CD4-positive, alpha-beta T cell (primary cell): Measurements from ENCODE around the gene SUGP1. TPM values are rescaled to one million over a fixed set of nuclear protein-coding genes. Genes with fewer than 3 reads are reported as not detected.

Experiments used
- ATAC-seq: fragments of 200-7000 bp; cut with Tn5 transposase; one replicate; pipeline ENCODE4 v1.10.0; 2022; ENCODE audit warnings: mild to moderate bottlenecking; ENCODE audit not compliant: poor library complexity
- CTCF ChIA-PET: fragments of 350-600 bp; sonication (Branson Sonifier 250); formaldehyde crosslinking; loops from one replicate; lab custom pipeline; 2021; ENCODE audit warnings: antibody characterized with exemption, inconsistent platforms; lab: Charles Lee
- POLR2A ChIA-PET: fragments of 350-600 bp; sonication (Branson Sonifier 250); formaldehyde crosslinking; loops from one replicate; lab custom pipeline; 2021; ENCODE audit warnings: antibody characterized with exemption, inconsistent platforms; lab: Charles Lee
- DNase-seq, 14 experiments: peaks; one replicate each; pipeline ENCODE4 v3.0.0-alpha.2; 2013 to 2020; ENCODE audit warnings: mixed read lengths in 2 of 14
- H3K27ac ChIP-seq, 2 donors: one replicate each; pipeline versions ENCODE4 v1.5.1 to v1.7.0; 2013; ENCODE audit warnings: low read length in 2 of 2, low read depth in 1 of 2, mild to moderate bottlenecking in 1 of 2
- H3K27me3 ChIP-seq, 2 experiments: 1 replicate in 1 of 2; 2 replicates in 1 of 2; pipeline versions ENCODE4 v1.6.1 to v1.7.0; 2013; ENCODE audit warnings: low read length in 2 of 2, control low read depth in 1 of 2, mild to moderate bottlenecking in 1 of 2, moderate library complexity in 1 of 2; ENCODE audit not compliant: insufficient read depth in 2 of 2, control insufficient read depth in 1 of 2
- H3K36me3 ChIP-seq: one replicate; pipeline ENCODE4 v1.6.1; 2013; ENCODE audit warnings: low read length, control low read depth; ENCODE audit not compliant: insufficient read depth
- H3K4me1 ChIP-seq: one replicate; pipeline ENCODE4 v1.6.1; 2013; ENCODE audit warnings: low read length, control low read depth; ENCODE audit not compliant: insufficient read depth
- H3K4me3 ChIP-seq: one replicate; pipeline ENCODE4 v1.5.1; 2013; ENCODE audit warnings: mild to moderate bottlenecking, low read length, moderate library complexity
- H3K9me3 ChIP-seq, 2 experiments: 1 replicate in 1 of 2; 2 replicates in 1 of 2; pipeline versions ENCODE4 v1.6.1 to v1.7.0; 2013; ENCODE audit warnings: low read length in 2 of 2, mild to moderate bottlenecking in 2 of 2, control low read depth in 1 of 2, moderate library complexity in 1 of 2; ENCODE audit not compliant: control insufficient read depth in 1 of 2, insufficient read depth in 1 of 2
- H3K27ac Mint-ChIP-seq: one replicate; pipeline ENCODE4 v1.8.0; 2020; ENCODE audit warnings: mixed read lengths
- H3K27me3 Mint-ChIP-seq: one replicate; pipeline ENCODE4 v1.8.0; 2021; ENCODE audit warnings: mixed read lengths
- H3K36me3 Mint-ChIP-seq: one replicate; pipeline ENCODE4 v1.8.0; 2021; ENCODE audit warnings: low read depth, mixed read lengths
- H3K4me1 Mint-ChIP-seq: one replicate; pipeline ENCODE4 v1.8.0; 2021; ENCODE audit warnings: low read depth, mixed read lengths
- H3K4me3 Mint-ChIP-seq: one replicate; pipeline ENCODE4 v1.8.0; 2020; ENCODE audit warnings: mild to moderate bottlenecking, mixed read lengths
- H3K9me3 Mint-ChIP-seq: one replicate; pipeline ENCODE4 v1.8.0; 2020; ENCODE audit warnings: mixed read lengths
- CTCF ChIP-seq: fragments of 200-600 bp; IDR thresholded peaks from one replicate; pipeline ENCODE4 v1.8.0; 2022; ENCODE audit warnings: antibody characterized with exemption, mild to moderate bottlenecking
- intact Hi-C, 2 experiments: fragments of 100-400 bp; cut with DNase I in 1 of 2; cut with micrococcal nuclease in 1 of 2; formaldehyde crosslinking; loops; one replicate each; pipeline versions ENCODE4 v1.15.1 to v1.9.0; 2023 to 2025; cut with DNase I, micrococcal nuclease
- total RNA-seq, 174 experiments: library from RNA in 2 of 174; stranded (reverse) in 2 of 174; gene quantifications; one replicate each; pipeline ENCODE4 v1.2.3 and lab custom pipeline; 2021 to 2026

The SUGP1 gene
- total RNA-seq, 2 experiments from 2014 or later, result 49.7 to 56.0 TPM

DNA sequence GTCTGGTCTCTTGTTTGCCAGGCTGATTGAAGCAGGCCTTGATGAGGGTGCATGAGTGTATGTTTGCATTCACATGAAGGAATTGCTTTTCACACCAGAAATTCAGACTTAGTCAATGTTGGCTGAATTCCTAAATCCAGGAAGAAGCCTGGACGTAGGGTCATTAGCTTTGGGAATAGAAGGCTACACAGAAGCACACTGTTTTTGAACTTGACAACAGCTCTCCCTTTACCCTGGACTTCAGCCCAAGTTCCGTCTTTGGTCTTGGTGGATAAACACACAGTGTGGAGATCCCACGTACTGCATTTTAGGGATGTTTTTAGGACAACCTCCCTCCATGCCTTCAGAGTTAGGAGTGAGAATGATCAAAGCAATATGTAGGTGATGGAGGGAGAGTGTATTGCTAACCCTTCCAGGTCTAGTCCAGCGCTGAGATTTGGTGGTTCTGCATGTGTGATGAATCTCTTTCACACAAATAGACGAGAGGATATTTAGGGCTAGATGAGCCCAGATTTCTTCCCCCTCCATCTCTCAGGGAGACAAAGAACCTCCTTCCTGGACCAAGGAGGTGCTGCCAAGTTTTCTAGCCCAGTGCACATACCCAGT, 70.0 kb downstream of the SUGP1 start:
- no peak overlapping the region for H3K4me3 Mint-ChIP-seq
- ATAC-seq (no peak), DNase-seq (no peak)
- H3K36me3 Mint-ChIP-seq, result no peaks in the 10 kb centered on the region
- Histone ChIP-seq H3K4me1 (no peaks in the 10 kb centered on the region), H3K27me3 (peaks cover 4 to 13% of the 10 kb centered on the region in 2 experiments), H3K27ac (no peak overlapping the region), H3K9me3 (no peaks in the 10 kb centered on the region), H3K4me3 (no peak overlapping the region), H3K36me3 (no peaks in the 10 kb centered on the region)
- H3K27me3 Mint-ChIP-seq, result peaks cover 48% of the 10 kb centered on the region
- TF ChIP-seq CTCF, result no peak
- H3K4me1 Mint-ChIP-seq, result no peaks in the 10 kb centered on the region
- H3K9me3 Mint-ChIP-seq, result no peaks in the 10 kb centered on the region
- H3K27ac Mint-ChIP-seq, result no peak overlapping the region
- ChIA-PET POLR2A (no interaction called here), CTCF (no interaction called here)
- intact Hi-C loops, result no loop called here

GRCh38 chr19:19240476-19240875, 79.8 kb downstream of the SUGP1 start:
- H3K4me1 ChIP-seq, result no peaks in the 10 kb centered on the region
- ChIA-PET CTCF (no interaction called here), POLR2A (no interaction called here)
- DNase-seq (no peak), ATAC-seq (no peak)
- Mint-ChIP-seq H3K9me3 (peaks cover 3% of the 10 kb centered on the region), H3K36me3 (no peaks in the 10 kb centered on the region), H3K27me3 (peaks cover 23% of the 10 kb centered on the region), H3K4me3 (no peak overlapping the region), H3K4me1 (no peaks in the 10 kb centered on the region), H3K27ac (no peak overlapping the region)
- H3K9me3 ChIP-seq, result peaks cover 4 to 16% of the 10 kb centered on the region in 2 experiments
- H3K4me3 ChIP-seq, result no peak overlapping the region
- H3K36me3 ChIP-seq, result no peaks in the 10 kb centered on the region
- peaks cover 0 to 8% of the 10 kb centered on the region in 2 experiments for H3K27me3 ChIP-seq
- intact Hi-C loops, result no loop called here
- H3K27ac ChIP-seq, result no peak overlapping the region
- TF ChIP-seq CTCF, result no peak

- H3K9me3 ChIP-seq, result peaks cover 10 to 24% of the 10 kb centered on the region in 2 experiments
- no peak overlapping the region for H3K27ac Mint-ChIP-seq
- DNase-seq (no peak), ATAC-seq (no peak)
- no peaks in the 10 kb centered on the region for H3K4me1 Mint-ChIP-seq
- POLR2A ChIA-PET, result no interaction called here
- no peak overlapping the region for H3K4me3 Mint-ChIP-seq
- H3K36me3 Mint-ChIP-seq, result no peaks in the 10 kb centered on the region
- H3K27me3 Mint-ChIP-seq, result peaks cover 23% of the 10 kb centered on the region
- no peaks in the 10 kb centered on the region for H3K36me3 ChIP-seq
- H3K4me3 ChIP-seq, result no peak overlapping the region
- CTCF ChIA-PET, result no interaction called here
- TF ChIP-seq CTCF, result no peak
- H3K27me3 ChIP-seq, result peaks cover 0 to 8% of the 10 kb centered on the region in 2 experiments
- no peak overlapping the region for H3K27ac ChIP-seq
- intact Hi-C loops, result no loop called here
- H3K9me3 Mint-ChIP-seq, result peaks cover 3% of the 10 kb centered on the region
- no peaks in the 10 kb centered on the region for H3K4me1 ChIP-seq
Observed at GRCh38 chr19:19239675-19240074, 80.6 kb downstream of the SUGP1 start.
